ENCODE measurements around the gene EHMT2. TPM values are rescaled to one million over a fixed set of nuclear protein-coding genes. Genes with fewer than 3 reads are reported as not detected.
"Not testable (repeated sequence)": the region's sequence is repeated elsewhere in the genome, so short reads cannot be mapped to it uniquely, and the experiment has no call there.

EHMT2 gene
- total RNA-seq, 1 donor from 2014 or later, result 76.3 TPM

DNA sequence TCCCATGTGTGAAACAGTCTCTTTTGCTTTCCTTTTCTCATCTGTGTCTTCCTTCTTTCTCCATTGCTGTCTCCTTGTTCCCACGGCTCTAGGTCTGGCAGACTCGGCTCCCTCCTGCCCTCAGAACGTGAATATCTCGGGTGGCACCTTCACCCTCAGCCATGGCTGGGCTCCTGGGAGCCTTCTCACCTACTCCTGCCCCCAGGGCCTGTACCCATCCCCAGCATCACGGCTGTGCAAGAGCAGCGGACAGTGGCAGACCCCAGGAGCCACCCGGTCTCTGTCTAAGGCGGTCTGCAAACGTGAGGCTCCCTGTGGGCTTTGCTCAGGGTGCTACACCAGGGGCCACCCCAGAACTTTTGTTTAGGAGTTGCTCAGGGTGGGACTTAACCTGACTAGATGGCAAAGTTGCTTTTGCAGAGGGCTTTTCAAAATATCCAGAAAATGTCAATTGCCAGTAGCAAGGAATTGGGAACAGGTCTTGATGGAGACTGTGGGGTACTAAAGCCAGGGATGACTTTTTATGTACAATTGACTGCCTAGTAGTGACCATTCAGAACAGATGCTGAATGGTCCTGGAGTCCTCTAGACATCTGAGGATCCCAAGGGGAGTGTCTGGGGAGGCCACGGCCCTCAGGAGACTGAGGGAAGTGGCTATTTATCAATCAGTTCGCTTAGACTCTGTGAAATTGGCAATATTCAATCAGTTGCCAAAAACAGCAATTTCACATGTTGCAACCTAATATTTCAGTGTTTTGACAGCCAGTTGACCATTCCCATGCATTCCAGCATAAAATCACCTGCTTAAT lies 30.6 kb upstream of the EHMT2 start:
- Mint-ChIP-seq H3K4me3 (ENCODE audit: low read depth) (no peak overlapping the region), H3K9me3 (no peaks in the 10 kb centered on the region)
- intact Hi-C loops (cut with micrococcal nuclease), result no loop called here

DNA sequence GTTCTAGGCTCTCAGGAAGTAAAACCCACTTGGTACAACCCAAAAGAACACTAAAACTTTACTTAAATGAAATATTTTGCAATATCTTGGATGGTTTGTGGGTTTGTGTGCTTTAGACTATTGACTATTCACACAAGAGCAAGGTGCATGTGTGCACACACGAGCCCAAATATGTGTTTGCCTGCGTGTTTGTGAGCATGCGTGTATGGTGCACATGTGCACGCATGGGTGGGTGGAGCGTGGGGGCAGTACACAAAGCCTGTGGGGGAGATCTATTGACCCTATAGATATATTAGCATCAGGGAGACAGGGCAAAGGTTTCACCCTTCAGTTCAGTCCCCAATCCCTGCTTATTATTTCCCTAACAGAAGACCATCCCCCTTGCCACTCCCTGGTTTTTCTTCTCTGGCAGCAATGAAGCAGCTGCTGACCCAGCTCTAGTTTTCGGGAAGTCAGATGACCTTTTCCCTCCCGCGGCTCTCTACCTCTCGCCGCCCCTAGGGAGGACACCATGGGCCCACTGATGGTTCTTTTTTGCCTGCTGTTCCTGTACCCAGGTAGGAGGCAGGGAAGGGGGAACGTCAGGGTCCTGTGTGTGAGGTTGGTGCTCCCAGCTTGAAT lies 29.9 kb upstream of the EHMT2 start, which contains the start of gene C2:
Gene C2, plus strand, starts transcription at position 476 of the 621 bp plus-strand sequence. Its CDS starts 36 bp downstream, at position 512.
- DNase-seq (ENCODE audit: low spot score), result no peak
- Mint-ChIP-seq H3K4me3 (ENCODE audit: low read depth) (no peak within 1 kb of the TSS), H3K9me3 (no peaks in the 10 kb centered on the region), H3K4me1 (ENCODE audit: low read depth) (no peaks in the 10 kb centered on the region), H3K27me3 (ENCODE audit: low read depth) (peaks cover 3% of the 10 kb centered on the region), H3K36me3 (ENCODE audit: low read depth) (no peaks in the 10 kb centered on the region), H3K27ac (no peak within 1 kb of the TSS)
- intact Hi-C loops (cut with micrococcal nuclease), result no loop called here

More for the DNA sequence above, 30.6 kb upstream of the EHMT2 start:
- peaks cover 3% of the 10 kb centered on the region for H3K27me3 Mint-ChIP-seq (ENCODE audit: low read depth)
- H3K27ac Mint-ChIP-seq, result no peak overlapping the region
- DNase-seq (ENCODE audit: low spot score), result no peak
- no peaks in the 10 kb centered on the region for H3K36me3 Mint-ChIP-seq (ENCODE audit: low read depth)
- no peaks in the 10 kb centered on the region for H3K4me1 Mint-ChIP-seq (ENCODE audit: low read depth)

DNA sequence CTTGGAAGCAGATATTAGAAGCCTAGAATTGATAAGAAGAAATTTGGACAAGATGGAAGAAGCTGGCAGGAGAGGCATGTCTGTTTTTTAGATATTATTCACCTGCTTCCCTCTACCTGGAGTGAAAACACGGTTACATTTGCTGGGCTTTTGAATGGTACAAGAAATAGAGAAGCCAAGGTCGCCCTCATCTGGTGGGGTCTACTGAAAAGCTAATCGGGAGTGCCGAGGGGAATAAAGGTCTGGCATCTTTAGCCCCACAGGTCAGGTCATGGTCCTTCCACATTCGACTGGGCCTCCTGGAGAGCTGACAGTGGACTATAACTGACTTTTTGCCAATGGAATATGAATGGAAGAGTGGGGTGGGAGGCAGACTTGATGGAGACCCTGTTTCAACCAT lies 25.4 kb upstream of the EHMT2 start:
- H3K4me3 Mint-ChIP-seq (ENCODE audit: low read depth), result no peak overlapping the region
- peaks cover 2% of the 10 kb centered on the region for H3K27me3 Mint-ChIP-seq (ENCODE audit: low read depth)
- no peaks in the 10 kb centered on the region for H3K4me1 Mint-ChIP-seq (ENCODE audit: low read depth)
- no peak for DNase-seq (ENCODE audit: low spot score)
- intact Hi-C loops (cut with micrococcal nuclease), result no loop called here
- no peaks in the 10 kb centered on the region for H3K9me3 Mint-ChIP-seq
- no peak overlapping the region for H3K27ac Mint-ChIP-seq
- H3K36me3 Mint-ChIP-seq (ENCODE audit: low read depth), result no peaks in the 10 kb centered on the region

DNA sequence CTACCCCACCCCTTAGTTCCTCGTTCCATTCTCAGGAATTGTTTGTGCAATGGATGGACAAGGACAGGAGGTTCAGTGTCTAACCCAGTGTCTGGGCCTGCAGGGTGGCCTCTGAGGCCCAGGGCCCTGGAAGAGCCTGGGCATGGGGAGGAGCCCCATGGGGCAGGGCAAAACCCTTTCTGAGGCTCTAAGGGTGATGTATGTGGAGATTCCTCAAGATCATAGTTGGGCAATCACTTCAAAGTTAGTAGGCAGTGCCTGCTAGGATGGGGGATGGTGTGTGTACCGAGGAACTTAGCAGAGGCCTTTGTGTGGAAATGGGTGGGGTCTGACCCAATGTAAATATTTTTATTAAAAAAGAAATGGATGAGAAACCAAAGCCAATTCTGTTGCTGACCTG lies 23.3 kb upstream of the EHMT2 start:
- Mint-ChIP-seq H3K9me3 (no peaks in the 10 kb centered on the region), H3K36me3 (ENCODE audit: low read depth) (no peaks in the 10 kb centered on the region), H3K4me1 (ENCODE audit: low read depth) (no peaks in the 10 kb centered on the region), H3K4me3 (ENCODE audit: low read depth) (no peak overlapping the region), H3K27me3 (ENCODE audit: low read depth) (no peaks in the 10 kb centered on the region), H3K27ac (no peak overlapping the region)
- DNase-seq (ENCODE audit: low spot score), result no peak
- intact Hi-C loops (cut with micrococcal nuclease), result no loop called here

DNA sequence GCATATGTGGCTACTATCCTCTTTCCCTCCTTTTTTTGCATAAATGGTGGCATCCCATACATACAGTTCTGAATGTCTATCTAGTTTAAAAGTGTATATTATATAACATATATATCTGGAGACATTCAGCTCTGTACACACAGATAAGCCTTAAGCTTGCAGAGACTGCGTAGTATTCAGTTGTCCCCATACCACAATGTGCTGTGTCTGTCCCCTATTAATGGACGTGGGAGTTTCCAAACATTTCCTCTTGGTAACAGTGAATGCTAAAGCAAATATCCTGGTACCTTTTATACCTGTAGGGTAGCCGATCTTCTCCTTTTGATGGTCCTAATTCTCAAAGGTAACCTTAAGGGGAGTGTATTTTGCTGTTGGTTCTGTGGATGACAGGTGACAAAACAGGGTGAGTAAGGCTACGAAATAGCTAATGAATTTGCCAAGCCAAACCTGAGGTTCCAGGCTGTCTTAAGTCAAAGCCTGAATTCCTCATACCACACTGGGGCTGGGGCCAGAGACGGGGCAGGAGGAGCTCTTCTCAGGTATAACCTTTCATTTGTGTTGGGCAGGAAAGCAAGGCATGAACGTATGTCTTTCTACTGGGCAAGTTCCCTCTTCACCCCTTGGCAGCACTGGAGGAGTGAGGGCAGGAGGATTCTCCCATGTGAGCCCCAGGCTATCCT lies 22.3 kb upstream of the EHMT2 start:
- Mint-ChIP-seq H3K4me1 (ENCODE audit: low read depth) (no peaks in the 10 kb centered on the region), H3K4me3 (ENCODE audit: low read depth) (no peak overlapping the region), H3K27ac (no peak overlapping the region), H3K36me3 (ENCODE audit: low read depth) (no peaks in the 10 kb centered on the region), H3K27me3 (ENCODE audit: low read depth) (no peaks in the 10 kb centered on the region), H3K9me3 (no peaks in the 10 kb centered on the region)
- no peak for DNase-seq (ENCODE audit: low spot score)
- intact Hi-C loops (cut with micrococcal nuclease), result no loop called here

DNA sequence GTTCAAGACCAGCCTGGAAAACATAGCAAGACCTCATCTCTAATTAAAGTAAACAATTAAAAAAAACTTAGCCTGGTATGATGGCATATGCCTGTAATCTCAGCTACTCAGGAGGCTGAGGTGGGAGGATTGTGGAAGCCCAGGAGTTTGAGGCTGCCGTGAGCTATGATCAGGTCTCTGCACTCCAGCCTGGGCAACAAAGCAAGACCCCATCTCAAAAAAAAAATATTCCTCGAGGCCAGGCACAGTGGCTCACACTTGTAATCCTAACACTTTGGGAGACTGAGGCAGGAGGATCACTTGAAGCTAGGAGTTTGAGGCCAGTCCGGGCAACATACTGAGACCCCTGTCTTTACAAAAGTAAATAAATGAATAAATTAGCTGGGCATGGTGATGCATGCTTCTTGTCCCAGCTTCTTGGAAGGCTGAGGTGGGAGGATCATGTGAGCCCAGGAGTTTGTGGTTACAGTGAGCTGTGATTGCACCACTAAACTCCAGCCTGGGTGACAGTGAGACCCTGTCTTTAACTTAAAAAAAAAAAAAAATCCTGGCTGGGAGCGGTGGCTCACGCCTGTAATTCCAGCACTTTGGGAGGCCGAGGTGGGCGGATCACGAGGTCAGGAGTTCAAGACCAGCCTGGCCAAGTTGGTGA lies 20.7 kb upstream of the EHMT2 start:
- intact Hi-C loops (cut with micrococcal nuclease), result no loop called here
- no peaks in the 10 kb centered on the region for H3K27me3 Mint-ChIP-seq (ENCODE audit: low read depth)
- no peaks in the 10 kb centered on the region for H3K9me3 Mint-ChIP-seq
- H3K4me3 Mint-ChIP-seq (ENCODE audit: low read depth), result no peak overlapping the region
- H3K36me3 Mint-ChIP-seq (ENCODE audit: low read depth), result no peaks in the 10 kb centered on the region
- H3K4me1 Mint-ChIP-seq (ENCODE audit: low read depth), result no peaks in the 10 kb centered on the region
- no peak for DNase-seq (ENCODE audit: low spot score)
- H3K27ac Mint-ChIP-seq, result no peak overlapping the region

DNA sequence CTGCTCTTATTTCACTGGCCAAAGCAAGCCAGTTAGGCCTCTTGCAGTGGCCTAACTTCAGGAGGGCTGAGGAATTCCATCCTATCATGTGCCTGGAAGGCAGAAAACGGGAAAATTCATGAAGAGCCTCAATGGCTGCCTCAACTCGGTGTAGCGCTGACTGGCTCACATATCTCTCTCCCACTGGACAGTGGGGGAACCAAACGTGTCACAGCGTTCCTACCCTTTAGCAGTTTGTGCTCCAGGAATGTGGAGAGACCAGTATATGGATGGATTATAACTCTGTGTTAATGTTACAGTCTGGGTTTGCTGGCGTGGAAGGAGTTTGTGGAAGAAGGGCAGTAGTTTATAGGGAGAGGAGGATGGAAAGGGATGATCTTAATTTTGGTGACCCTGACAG lies 18.3 kb upstream of the EHMT2 start:
- Mint-ChIP-seq H3K27me3 (ENCODE audit: low read depth) (no peaks in the 10 kb centered on the region), H3K4me1 (ENCODE audit: low read depth) (peaks cover 2% of the 10 kb centered on the region), H3K27ac (no peak overlapping the region), H3K4me3 (ENCODE audit: low read depth) (no peak overlapping the region), H3K36me3 (ENCODE audit: low read depth) (no peaks in the 10 kb centered on the region), H3K9me3 (no peaks in the 10 kb centered on the region)
- DNase-seq (ENCODE audit: low spot score), result no peak
- intact Hi-C loops (cut with micrococcal nuclease), result no loop called here

DNA sequence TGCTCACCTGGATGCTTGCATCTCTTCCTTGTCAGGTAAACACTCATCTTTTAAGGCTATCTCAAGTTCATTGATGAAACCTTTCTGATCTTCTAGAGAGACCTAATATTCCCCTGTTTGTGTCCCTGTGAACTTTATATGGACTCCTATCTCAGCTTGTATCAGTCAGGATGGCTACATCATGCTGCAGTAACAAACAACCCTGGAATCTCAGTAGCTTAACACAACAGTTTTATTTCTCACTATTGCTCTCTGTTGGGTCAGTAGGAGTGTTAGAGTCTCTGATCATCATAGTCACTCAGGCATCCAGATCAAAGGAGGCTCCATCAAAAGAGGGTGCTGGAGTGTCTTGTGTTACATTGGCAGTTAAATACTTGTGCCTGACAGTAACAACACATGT lies 17.9 kb upstream of the EHMT2 start:
- Mint-ChIP-seq H3K4me1 (ENCODE audit: low read depth) (peaks cover 3% of the 10 kb centered on the region), H3K27ac (no peak overlapping the region), H3K9me3 (no peaks in the 10 kb centered on the region), H3K36me3 (ENCODE audit: low read depth) (no peaks in the 10 kb centered on the region), H3K27me3 (ENCODE audit: low read depth) (no peaks in the 10 kb centered on the region), H3K4me3 (ENCODE audit: low read depth) (no peak overlapping the region)
- intact Hi-C loops (cut with micrococcal nuclease), result no loop called here
- DNase-seq (ENCODE audit: low spot score), result no peak

DNA sequence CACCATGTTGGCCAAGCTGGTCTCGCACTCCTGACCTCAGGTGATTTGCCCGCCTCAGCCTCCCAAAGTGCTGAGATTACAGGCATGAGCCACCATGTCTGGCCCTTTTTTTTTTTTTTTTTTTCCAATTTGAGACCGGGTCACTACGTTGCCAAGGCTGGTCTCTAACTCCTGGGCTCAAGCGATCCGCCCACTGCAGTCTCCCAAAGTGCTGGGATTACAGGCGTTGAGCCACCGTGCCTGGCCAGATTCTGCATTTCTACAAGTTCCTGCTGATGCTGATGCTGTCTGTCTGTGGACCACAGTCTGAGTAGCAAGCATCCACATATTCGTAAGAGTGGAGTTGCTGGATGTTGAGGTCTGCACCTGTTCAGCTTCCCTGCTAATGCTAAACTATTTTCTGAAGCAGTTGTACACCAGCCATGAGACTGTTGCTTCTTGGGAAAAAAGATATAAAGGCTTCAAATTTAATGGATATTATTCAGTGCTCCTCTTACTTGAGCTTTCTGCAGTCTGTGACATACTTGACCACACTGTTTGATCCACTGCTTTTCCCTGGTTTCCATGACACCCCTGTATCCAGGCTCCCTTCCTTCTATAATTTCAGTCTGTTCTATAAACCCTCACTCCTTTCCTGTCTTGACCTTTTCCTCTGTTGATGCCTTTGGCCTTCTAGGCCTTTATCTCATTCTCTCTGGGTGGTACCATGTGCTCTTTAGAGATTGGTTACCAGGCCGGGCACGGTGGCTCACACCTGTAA lies 14.5 kb upstream of the EHMT2 start:
- peaks cover 14% of the 10 kb centered on the region for H3K4me1 Mint-ChIP-seq (ENCODE audit: low read depth)
- no peak for DNase-seq (ENCODE audit: low spot score)
- intact Hi-C loops (cut with micrococcal nuclease), result no loop called here
- no peak overlapping the region for H3K27ac Mint-ChIP-seq
- no peaks in the 10 kb centered on the region for H3K9me3 Mint-ChIP-seq
- no peaks in the 10 kb centered on the region for H3K27me3 Mint-ChIP-seq (ENCODE audit: low read depth)
- no peaks in the 10 kb centered on the region for H3K36me3 Mint-ChIP-seq (ENCODE audit: low read depth)
- H3K4me3 Mint-ChIP-seq (ENCODE audit: low read depth), result no peak overlapping the region

DNA sequence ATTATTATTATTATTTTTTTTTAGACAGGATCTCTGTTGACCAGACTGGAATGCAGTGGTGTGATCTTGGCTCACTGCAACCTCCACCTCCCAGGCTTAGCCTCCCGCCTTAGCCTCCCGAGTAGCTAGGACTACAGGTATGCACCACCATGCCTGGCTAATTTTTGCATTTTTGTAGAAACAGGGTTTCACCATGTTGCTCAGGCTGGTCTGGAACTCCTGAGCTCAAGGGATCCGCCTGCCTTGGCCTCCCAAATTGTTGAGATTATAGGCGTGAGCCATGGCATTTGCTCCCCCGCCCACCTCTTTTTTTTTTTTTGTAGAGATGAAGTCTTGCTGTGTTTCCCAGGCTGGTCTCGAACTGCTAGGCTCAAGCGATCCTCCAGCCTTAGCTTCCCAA lies 11.8 kb upstream of the EHMT2 start:
- H3K4me1 Mint-ChIP-seq (ENCODE audit: low read depth), result peaks cover 14% of the 10 kb centered on the region
- H3K9me3 Mint-ChIP-seq; H3K4me3 Mint-ChIP-seq (ENCODE audit: low read depth); H3K27ac Mint-ChIP-seq; H3K36me3 Mint-ChIP-seq (ENCODE audit: low read depth); H3K27me3 Mint-ChIP-seq (ENCODE audit: low read depth); intact Hi-C loops (cut with micrococcal nuclease); DNase-seq (ENCODE audit: low spot score): not testable (repeated sequence)

DNA sequence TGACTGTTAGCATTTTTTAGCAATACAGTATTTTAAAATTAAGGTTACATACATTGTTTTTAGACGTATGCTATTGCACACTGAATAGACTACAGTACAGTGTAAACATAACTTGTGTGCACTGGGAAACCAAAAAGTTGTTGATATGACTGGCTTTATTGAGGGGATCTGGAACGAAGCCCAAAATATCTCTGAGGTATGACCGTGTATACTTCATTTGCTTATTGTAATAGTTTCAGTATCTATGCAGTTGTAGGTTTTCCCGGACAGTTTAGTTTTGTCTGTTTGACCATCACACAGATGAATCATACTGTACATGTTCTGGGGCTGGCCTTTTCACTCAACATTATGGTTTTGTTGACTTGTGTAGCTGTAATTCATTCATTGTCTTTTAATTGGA lies 11.3 kb upstream of the EHMT2 start:
- H3K4me3 Mint-ChIP-seq (ENCODE audit: low read depth), result no peak overlapping the region
- DNase-seq (ENCODE audit: low spot score), result no peak
- H3K27me3 Mint-ChIP-seq (ENCODE audit: low read depth), result no peaks in the 10 kb centered on the region
- intact Hi-C loops (cut with micrococcal nuclease), result no loop called here
- H3K9me3 Mint-ChIP-seq, result no peaks in the 10 kb centered on the region
- peak overlapping the region; percentile 42 for H3K27ac Mint-ChIP-seq
- H3K4me1 Mint-ChIP-seq (ENCODE audit: low read depth), result peaks cover 14% of the 10 kb centered on the region
- H3K36me3 Mint-ChIP-seq (ENCODE audit: low read depth), result no peaks in the 10 kb centered on the region

DNA sequence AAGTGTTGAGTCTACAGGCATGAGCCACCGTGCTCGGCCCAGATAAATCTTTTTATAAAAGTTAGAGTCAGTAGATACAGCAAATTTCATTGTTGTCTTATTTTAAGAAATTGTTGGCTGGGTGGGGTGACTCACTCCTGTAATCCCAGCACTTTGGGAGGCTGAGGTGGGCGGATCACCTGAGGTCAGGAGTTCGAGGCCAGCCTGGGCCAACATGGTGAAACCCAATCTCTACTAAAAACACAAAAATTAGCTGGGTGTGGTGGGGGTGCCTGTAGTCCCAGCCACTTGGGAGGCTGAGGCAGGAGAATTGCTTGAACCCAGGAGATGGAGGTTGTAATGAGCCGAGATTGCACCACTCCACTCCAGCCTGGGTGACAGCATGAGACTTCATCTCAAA lies 10.8 kb upstream of the EHMT2 start:
- H3K9me3 Mint-ChIP-seq; H3K36me3 Mint-ChIP-seq (ENCODE audit: low read depth); H3K27ac Mint-ChIP-seq; intact Hi-C loops (cut with micrococcal nuclease); DNase-seq (ENCODE audit: low spot score); H3K27me3 Mint-ChIP-seq (ENCODE audit: low read depth); H3K4me3 Mint-ChIP-seq (ENCODE audit: low read depth): not testable (repeated sequence)
- peaks cover 14% of the 10 kb centered on the region for H3K4me1 Mint-ChIP-seq (ENCODE audit: low read depth)
